ENCODE results near the gene ALKBH2.

The ALKBH2 gene

DNA sequence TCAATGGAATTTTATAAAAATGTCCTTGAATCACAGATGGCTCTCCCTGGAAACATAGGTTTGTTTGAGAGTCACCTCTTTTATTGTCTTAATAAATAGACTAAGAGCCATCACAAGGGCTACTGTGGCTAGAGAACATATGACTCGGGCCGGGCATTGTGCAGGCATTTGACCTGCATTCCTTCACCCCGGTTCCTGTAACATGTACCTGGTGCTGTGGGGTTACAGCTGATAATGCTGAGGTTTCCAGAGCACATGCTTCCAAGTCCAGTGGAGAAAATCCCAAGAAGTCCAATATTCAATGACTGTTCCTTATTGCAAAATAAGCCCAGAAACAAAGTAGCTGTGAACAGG is 22.1 kb upstream of the ALKBH2 start:
- in situ Hi-C loops (cut with MboI; ENCODE audit: low sequenced_read_pairs) = loop anchor here (25.0 kb wide), 1 partner anchor 272 kb away; no protein-coding TSS in a partner anchor

DNA sequence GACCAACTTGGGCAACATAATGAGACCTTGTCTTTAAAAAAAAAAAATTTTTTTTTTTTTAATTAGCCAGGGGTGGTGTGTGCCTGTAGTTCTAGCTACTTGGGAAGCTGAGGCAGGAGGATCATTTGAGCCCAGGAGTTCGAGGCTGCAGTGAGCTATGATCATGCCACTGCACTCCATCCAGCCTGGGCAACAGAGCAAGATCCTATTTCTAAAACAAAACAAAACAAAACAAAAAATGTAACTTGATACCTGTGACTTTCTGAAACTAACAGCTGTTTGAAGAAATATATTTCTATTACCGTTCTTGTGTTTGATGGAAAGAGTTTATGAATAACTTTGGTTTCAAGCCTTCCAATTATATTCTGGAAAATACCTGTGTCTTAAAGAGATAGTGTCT is 21.4 kb upstream of the ALKBH2 start:
- in situ Hi-C loops (cut with MboI; ENCODE audit: low sequenced_read_pairs) = loop anchor here (25.0 kb wide), 1 partner anchor 273 kb away; no protein-coding TSS in a partner anchor

DNA sequence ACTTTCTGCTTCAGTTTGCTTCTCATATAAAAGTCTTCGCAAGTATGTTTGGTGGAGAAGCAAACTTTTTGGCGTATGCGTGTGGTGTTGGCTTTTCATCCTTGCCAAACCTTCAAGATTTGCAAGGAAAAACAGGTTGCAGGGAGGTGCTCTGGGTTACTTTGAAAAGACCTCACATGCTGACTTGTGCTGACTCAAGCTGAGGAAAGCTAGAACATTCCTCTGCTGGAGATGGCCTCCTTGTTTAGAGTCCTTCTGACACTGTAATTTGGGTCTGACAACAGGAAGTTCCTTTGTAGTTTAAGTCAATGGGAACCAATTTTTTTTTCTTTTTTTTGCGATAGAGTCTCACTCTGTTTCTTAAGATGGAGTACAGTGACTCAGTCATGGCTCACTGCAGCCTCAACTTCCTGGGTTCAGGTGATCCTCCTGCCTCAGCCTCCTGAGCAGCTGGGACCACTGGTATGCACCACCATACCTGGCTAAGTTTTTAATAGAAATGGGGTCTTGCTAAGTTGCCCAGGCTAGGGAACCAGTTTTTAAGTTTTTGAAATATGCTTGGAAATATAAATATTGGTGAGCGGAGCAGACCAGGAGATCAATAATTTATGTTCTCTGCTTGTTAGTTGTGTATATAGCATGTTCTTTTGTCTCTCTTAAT is 20.5 kb upstream of the ALKBH2 start:
- in situ Hi-C loops (cut with MboI; ENCODE audit: low sequenced_read_pairs) = loop anchor here (25.0 kb wide), 1 partner anchor 274 kb away; no protein-coding TSS in a partner anchor

DNA sequence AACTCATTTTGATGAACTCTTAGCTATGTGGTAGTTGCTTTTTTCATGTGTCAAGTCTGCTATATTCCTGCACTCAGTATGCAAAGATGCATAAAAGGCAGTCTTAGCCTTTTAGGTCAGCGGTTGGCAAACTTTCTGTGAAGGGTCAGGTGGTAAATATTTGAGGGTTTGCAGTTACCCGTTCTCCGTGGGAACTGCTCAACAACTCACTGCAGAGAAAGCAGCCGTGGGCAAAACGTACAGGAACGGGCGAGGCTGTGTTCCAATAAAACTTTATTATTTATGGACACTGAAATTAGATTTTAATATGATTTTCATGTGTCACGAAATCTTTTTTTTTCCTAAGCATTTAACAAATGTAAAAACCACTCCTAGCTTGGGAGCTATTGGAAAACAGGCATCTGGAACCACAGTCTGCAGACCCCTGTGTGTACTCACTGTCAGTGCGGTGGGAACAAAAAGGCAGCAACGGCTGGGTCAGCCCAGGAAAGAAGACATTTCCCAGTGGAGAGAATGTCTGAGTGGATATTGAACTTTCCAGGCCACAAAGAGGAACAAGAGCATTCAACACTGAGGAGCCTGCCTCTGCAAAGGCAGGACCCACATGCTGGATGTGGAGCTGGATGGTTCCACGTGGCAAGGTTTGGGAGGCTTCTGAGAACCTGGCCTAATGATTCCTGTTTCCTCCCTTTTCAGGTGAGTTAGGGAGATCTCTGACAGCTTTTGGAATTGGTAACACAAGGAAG is 19.6 kb upstream of the ALKBH2 start:
- in situ Hi-C loops (cut with MboI; ENCODE audit: low sequenced_read_pairs) = loop anchor here (25.0 kb wide), 1 partner anchor 274 kb away; no protein-coding TSS in a partner anchor

DNA sequence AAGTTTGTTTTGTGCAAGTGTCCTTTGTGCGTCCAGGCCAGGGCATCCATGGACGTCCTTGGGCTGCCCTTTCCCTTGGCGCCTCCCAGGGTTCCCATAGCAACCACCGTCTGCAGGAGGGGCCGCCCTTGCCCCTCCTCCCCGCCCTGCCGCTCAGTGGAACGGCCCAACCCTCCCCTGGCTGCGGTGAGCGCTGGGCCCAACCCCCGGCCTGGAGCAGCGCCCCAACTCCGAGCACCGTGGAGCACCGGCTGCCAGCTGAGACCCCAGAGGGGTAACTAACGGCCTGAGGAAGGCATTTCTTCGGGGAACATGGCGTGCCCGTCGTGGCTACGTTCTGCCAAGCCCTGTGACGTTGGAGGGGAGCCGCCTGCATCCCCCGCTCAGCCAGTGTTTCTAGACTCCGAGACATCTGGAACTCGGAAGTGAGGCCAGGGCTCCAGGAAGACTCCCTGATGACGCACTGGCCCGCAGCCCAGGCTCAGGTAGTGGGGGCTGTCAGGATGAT is 17.8 kb upstream of the ALKBH2 start:
- in situ Hi-C loops (cut with MboI; ENCODE audit: low sequenced_read_pairs) = loop anchor here (25.0 kb wide), 1 partner anchor 276 kb away; no protein-coding TSS in a partner anchor

DNA sequence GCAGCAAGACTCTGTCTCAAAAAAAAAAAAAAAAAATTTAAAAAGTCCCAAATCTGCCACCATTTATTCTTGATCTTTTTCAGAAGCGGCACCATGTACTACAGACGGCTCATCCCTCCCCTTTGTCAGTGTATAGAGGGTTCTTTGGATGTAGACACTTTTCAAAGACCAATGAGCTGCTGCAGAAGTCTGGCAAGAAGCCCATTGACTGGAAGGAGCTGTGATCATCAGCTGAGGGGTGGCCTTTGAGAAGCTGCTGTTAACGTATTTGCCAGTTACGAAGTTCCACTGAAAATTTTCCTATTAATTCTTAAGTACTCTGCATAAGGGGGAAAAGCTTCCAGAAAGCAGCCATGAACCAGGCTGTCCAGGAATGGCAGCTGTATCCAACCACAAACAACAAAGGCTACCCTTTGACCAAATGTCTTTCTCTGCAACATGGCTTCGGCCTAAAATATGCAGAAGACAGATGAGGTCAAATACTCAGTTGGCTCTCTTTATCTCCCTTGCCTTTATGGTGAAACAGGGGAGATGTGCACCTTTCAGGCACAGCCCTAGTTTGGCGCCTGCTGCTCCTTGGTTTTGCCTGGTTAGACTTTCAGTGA is 16.6 kb upstream of the ALKBH2 start:
- in situ Hi-C loops (cut with MboI; ENCODE audit: low sequenced_read_pairs) = loop anchor here (25.0 kb wide), 1 partner anchor 277 kb away; no protein-coding TSS in a partner anchor

DNA sequence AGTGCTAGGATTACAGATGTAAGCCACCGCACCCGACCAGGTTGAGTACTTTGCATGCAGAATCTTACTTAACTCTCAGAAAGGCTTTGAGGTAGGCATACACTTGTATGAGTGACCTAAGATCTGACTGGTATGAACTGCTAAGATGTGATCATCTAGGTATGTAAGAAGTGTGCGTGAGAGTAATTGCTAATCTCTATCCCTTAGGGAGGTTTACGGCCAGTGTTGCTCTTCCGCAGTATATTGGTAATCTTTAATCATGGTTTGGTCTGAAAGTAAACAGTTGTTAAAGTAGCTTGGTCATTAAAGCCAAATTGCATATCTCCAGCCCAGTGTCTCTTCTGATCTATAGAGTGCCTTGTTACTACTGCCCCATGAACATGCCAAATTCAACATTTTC is 11.9 kb upstream of the ALKBH2 start:
- in situ Hi-C loops (cut with MboI; ENCODE audit: low sequenced_read_pairs) = loop anchor here (25.0 kb wide), 1 partner anchor 282 kb away; no protein-coding TSS in a partner anchor

DNA sequence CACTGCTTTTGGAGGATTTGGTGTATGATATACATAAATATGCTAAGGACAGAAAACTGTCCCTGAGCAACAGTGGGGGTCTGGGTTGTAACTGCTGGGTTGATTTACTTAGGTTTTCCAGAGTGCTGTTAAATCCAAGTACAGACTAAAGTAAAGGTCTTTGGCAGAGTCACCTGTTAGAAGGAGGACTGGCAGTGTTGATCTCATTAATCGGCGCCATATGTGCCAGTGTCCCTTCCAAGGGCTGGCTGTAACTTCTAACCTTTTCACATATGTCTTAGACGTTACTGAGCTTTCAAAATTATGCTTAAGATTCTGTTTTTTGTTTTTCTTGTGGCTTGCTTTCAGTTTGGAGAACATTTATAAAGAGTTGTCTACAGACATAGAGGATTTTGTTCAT is 9.2 kb upstream of the ALKBH2 start:
- in situ Hi-C loops (cut with MboI; ENCODE audit: low sequenced_read_pairs) = loop anchor here (25.0 kb wide), 1 partner anchor 285 kb away; no protein-coding TSS in a partner anchor

DNA sequence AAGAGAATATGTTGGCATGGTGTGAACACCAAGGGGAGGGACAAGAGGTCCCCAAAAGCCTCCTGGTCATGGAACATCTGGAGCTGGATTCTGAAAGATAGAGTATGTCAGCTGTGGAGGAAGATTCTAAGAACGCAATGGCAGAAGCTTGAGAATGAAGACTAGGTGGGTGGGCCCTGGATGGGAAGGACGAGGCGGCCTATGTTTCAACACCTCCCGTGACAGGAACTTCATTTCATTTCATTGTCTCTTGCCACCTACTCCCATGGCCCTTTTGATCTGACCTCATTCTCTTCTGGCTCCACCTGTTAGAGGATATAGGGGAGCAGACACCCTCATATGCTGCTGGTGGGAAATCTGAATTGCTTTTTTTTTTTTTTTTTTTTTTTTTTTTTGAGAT is 7.5 kb upstream of the ALKBH2 start:
- in situ Hi-C loops (cut with MboI; ENCODE audit: low sequenced_read_pairs) = loop anchor here (25.0 kb wide), 1 partner anchor 287 kb away; no protein-coding TSS in a partner anchor

DNA sequence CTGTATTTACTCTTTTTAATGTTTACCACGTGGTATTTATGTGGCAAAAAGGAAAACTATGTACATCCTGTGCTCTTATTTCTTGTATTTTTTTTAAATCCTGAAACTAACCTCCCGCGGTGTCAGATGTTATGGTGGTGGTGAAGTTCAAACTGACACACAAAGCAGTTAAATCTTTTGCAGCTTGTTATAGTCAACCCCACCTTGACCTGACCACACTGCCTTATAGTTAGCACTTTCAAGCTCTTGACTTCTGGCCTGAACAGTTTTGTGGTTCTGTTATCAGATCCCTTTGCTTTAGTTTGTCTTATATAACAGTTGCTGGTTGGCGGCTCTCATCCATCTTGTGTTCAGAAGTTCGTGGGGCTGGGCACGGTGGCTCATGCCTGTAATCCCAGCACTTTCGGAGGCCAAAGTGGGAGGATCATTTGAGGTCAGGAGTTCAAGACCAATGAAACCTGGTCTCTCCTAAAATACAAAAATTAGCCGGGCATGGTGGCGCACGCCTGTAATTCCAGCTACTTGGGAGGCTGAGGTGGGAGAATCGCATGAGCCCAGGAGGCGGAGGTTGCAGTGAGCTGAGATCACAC is 6.3 kb upstream of the ALKBH2 start:
- in situ Hi-C loops (cut with MboI; ENCODE audit: low sequenced_read_pairs) = loop anchor here (25.0 kb wide), 2 partner anchors 288 to 537 kb away; partner anchors contain the start of genes ISCU and SART3

DNA sequence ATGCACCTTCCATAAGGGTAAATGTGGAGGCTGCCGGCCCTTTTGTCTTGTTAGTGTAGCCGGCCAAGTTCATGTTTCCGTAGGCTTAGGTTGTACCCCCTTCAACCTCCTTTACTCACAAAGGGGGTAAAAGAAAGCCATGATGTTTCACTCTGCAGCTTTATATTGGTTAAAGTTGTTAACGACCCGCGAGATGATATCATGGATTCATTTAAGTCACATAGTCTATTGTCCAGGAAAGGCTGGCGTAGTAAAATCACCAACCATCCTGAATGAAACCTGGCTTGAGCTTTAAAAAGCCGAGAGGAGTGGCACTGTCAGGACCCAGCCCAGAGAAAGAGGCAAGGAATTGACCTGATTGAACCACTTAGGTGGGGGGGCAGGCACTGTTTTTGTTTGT is 5.4 kb upstream of the ALKBH2 start:
- in situ Hi-C loops (cut with MboI; ENCODE audit: low sequenced_read_pairs) = loop anchor here (25.0 kb wide), 1 partner anchor 536 kb away; the partner anchor contains the start of genes ISCU and SART3

DNA sequence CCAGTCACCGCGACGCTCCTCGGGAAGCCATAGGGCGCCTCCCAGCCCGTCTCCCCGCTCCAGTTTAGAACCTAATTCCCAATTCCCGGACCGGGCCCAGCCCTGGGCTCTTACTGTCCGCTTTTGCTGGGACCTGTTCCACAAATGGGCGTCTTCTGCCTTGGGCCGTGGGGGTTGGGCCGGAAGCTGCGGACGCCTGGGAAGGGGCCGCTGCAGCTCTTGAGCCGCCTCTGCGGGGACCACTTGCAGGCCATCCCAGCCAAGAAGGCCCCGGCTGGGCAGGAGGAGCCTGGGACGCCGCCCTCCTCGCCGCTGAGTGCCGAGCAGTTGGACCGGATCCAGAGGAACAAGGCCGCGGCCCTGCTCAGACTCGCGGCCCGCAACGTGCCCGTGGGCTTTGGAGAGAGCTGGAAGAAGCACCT is 4.9 kb upstream of the ALKBH2 start:
- in situ Hi-C loops (cut with MboI; ENCODE audit: low sequenced_read_pairs) = loop anchor here (25.0 kb wide), 1 partner anchor 536 kb away; the partner anchor contains the start of genes ISCU and SART3

DNA sequence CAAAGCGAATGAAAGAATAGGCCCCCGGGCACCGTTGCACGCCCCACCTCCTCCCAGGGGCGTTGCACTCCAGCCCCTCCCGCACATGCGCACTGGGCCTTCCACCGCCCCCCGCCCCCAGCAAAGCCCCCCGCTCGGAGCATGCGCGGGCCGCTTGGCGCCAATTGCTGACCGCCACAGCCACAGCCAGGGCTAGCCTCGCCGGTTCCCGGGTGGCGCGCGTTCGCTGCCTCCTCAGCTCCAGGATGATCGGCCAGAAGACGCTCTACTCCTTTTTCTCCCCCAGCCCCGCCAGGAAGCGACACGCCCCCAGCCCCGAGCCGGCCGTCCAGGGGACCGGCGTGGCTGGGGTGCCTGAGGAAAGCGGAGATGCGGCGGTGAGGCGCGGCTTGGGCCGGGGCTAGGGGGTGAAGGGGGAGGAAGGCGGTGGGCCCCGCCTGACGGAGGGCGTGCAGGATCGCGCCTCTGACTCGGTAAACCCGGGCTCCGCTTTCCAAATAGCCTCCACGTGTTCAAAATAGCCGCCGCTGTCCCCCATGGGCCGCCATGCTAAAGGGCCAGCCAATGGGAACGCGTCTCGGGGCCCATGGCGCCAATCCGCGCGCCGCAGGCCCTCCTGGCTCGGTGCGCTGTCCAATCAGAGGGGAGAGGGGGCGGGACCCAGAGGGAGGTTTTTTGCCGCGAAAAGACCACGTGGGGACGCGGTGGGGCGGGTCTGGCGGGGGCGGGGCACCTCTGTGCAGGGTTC is 4.3 kb upstream of the ALKBH2 start, which contains the start of gene UNG:
UNG (plus strand) TSS at position 163 of the 748 bp plus-strand sequence; CDS start at position 246, 83 bp downstream.
- in situ Hi-C loops (cut with MboI; ENCODE audit: low sequenced_read_pairs) = loop anchor here (25.0 kb wide), 1 partner anchor 535 kb away; the partner anchor contains the start of genes ISCU and SART3

DNA sequence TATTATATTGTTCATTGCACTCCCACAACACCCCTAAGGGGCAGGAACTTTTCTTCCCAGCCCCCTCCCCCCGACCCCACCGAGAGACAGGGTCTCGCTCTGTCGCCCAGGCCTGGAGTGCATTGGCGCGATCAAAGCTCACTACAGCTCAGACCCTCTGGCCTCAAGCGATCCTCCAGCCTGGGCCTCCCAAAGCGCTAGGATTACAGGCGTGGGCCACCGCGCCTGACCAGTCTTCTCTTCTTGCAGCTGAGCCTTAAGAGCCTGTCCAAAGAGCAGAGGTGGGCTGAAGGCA is 3.8 kb upstream of the ALKBH2 start:
- in situ Hi-C loops (cut with MboI; ENCODE audit: low sequenced_read_pairs) = loop anchor here (25.0 kb wide), 1 partner anchor 535 kb away; the partner anchor contains the start of genes ISCU and SART3

DNA sequence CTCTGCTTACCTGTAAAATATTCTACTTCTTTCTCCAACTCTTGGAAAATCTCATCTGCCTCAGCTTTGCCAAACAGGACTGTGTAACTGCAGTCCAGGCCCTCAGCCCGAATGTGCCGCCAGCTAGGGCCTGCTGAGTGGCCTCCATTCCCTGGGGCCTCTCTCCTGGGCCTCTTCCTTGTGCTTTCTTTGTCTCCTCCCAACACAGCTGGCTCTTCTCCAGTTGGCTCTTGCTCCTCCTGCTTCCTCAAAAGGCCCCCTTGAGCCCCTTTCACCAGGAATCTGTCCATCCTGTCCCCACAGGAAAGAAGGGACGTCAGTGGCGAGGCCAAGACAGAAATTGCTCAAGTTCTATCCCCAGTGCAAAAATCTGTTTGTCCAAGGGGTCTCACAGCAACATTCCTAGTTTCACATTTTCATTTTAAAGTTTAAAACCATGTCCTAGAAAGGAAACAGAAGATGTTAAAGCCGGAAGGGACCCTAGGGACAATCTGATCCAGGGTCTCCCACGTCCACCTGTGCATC is 713 bp downstream of the ALKBH2 start:
- in situ Hi-C loops (cut with MboI; ENCODE audit: low sequenced_read_pairs) = loop anchor here (25.0 kb wide), 1 partner anchor 530 kb away; the partner anchor contains the start of genes ISCU and SART3

DNA sequence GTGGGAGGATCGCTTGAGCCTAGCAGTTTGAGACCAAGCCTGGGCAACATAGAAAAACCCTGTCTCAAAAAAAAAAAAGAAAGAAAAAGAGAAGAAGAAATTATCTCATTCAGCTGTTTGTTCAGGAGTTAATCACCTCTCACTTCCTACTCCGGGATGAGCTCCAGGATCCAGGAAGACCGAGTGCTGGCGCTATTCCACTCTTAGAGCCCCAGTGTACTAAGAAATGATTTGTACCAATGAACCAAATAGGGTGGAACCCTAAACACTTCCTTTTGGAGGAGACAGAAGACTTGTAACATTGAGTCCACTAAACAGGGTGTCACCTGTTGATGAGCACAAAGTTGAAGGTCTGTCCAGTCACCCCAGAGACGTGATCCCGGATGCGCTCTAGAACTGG is 3.6 kb downstream of the ALKBH2 start:
- in situ Hi-C loops (cut with MboI; ENCODE audit: low sequenced_read_pairs) = loop anchor here (25.0 kb wide), 1 partner anchor 527 kb away; the partner anchor contains the start of genes ISCU and SART3

DNA sequence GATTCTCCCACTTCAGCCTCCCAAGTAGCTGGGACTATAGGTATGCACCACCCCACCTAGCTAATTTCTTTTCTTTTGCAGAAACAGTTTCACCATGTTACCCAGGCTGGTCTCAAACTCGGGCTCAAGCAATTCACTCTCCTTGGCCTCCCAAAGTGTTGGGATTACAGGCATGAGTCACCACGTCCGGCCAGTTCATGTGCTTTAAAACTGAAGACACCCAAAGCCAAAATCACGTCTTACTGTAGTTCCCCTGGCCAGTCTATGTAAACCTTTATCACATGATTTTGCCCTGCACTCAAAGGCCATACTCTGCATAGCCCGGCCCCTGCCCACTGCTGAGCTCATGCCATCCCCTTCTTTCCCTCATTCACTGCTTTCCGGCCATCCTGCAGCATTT is 4.5 kb downstream of the ALKBH2 start:
- in situ Hi-C loops (cut with MboI; ENCODE audit: low sequenced_read_pairs) = loop anchor here (25.0 kb wide), 1 partner anchor 527 kb away; the partner anchor contains the start of genes ISCU and SART3

DNA sequence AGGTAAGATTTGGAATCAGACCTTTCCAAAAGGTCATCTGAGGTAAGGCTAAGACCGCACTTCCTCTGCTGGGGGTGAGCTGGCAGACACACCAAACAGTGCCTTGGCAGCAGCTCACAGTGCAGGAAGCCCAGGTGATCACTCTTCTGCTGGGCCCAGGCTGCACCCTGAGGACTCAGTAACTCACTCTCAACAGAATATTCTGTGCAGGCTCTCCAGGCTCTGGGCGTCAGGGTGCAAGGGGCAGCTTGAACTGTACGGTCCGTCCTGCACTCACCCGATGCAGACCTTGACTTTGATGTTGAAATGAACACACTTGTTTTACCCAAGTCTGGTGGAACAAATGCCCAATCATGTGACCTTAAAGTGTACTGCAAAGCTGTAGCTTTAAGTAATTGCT is 6.0 kb downstream of the ALKBH2 start:
- in situ Hi-C loops (cut with MboI; ENCODE audit: low sequenced_read_pairs) = loop anchor here (25.0 kb wide), 1 partner anchor 525 kb away; the partner anchor contains the start of genes ISCU and SART3

DNA sequence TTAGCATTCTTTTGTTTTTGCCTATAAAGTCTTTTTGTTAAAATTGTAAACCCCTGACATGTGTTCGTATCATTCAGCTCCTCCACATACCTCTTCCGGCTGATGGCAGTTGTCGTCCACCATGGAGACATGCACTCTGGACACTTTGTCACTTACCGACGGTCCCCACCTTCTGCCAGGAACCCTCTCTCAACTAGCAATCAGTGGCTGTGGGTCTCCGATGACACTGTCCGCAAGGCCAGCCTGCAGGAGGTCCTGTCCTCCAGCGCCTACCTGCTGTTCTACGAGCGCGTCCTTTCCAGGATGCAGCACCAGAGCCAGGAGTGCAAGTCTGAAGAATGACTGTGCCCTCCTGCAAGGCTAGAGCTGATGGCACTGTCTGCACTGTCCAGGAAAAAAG is 7.7 kb downstream of the ALKBH2 start:
- in situ Hi-C loops (cut with MboI; ENCODE audit: low sequenced_read_pairs) = loop anchor here (25.0 kb wide), 1 partner anchor 523 kb away; the partner anchor contains the start of genes ISCU and SART3
